HepG2 (cell line): ENCODE data around the gene RBM12. TPM values are rescaled to one million over a fixed set of nuclear protein-coding genes. Genes with fewer than 3 reads are reported as not detected.

ENCODE experiments used
- ASH2L ChIP-seq: fragments of 300-600, 200-600 bp; sonication (generic); IDR thresholded peaks from 2 replicates; pipeline ENCODE4 v1.7.0; 2017; ENCODE audit warnings: low read depth, mild to moderate bottlenecking, moderate library complexity, mixed read lengths, low read length; ENCODE audit not compliant: insufficient read length
- EHMT2 ChIP-seq: fragments of 200-600 bp; sonication (generic); IDR thresholded peaks from 2 replicates; pipeline ENCODE4 v1.7.0; 2017; ENCODE audit warnings: antibody characterized with exemption, low read depth, low read length, borderline replicate concordance
- FOXA3 ChIP-seq: IDR thresholded peaks from 2 replicates; pipeline ENCODE4 v1.6.1; 2016; ENCODE audit warnings: missing genetic modification reagents, missing compliant biosample characterization
- GABPA ChIP-seq, 2 experiments: IDR thresholded peaks; 2 replicates each; pipeline ENCODE4 v1.6.1; 2011 to 2016; ENCODE audit warnings: low read depth in 2 of 2, low read length in 1 of 2, missing biosample characterization in 1 of 2, missing genetic modification characterization in 1 of 2
- HMG20A ChIP-seq: IDR thresholded peaks from 2 replicates; pipeline ENCODE4 v1.6.1; 2016; ENCODE audit warnings: borderline replicate concordance
- IRF2 ChIP-seq: IDR thresholded peaks from 2 replicates; pipeline ENCODE4 v1.6.1; 2018; ENCODE audit warnings: missing genetic modification reagents, missing compliant biosample characterization
- KMT2B ChIP-seq: IDR thresholded peaks from 2 replicates; pipeline ENCODE4 v1.6.1; 2016; ENCODE audit warnings: missing genetic modification reagents, missing compliant biosample characterization
- MEIS1 ChIP-seq: sonication (generic); formaldehyde crosslinking; IDR thresholded peaks from 2 replicates; pipeline ENCODE4 v1.9.0; 2021; ENCODE audit warnings: mild to moderate bottlenecking, missing genetic modification reagents, moderate library complexity, borderline replicate concordance
- NR2F6 ChIP-seq, 2 experiments: IDR thresholded peaks; 2 replicates each; pipeline ENCODE4 v1.6.1; 2016; ENCODE audit warnings: antibody characterized with exemption in 1 of 2, mild to moderate bottlenecking in 1 of 2
- PHB2 ChIP-seq: fragments of 450-650 bp; IDR thresholded peaks from 2 replicates; pipeline ENCODE4 v1.6.1; 2018; ENCODE audit not compliant: partially characterized antibody
- RELA ChIP-seq: sonication (generic); formaldehyde crosslinking; IDR thresholded peaks from 2 replicates; pipeline ENCODE4 v1.4.0; 2020; ENCODE audit warnings: missing genetic modification reagents
- SALL2 ChIP-seq: sonication (generic); formaldehyde crosslinking; IDR thresholded peaks from 2 replicates; pipeline ENCODE4 v1.8.1; 2023; ENCODE audit warnings: mild to moderate bottlenecking, missing genetic modification reagents, inconsistent platforms
- SKI ChIP-seq: fragments of 450-650 bp; IDR thresholded peaks from one replicate; pipeline ENCODE4 v1.6.1; 2018; ENCODE audit warnings: mild to moderate bottlenecking; ENCODE audit not compliant: partially characterized antibody
- TIGD3 ChIP-seq: sonication (generic); formaldehyde crosslinking; IDR thresholded peaks from 2 replicates; pipeline ENCODE4 v1.5.1; 2020; ENCODE audit warnings: mild to moderate bottlenecking, missing genetic modification reagents, borderline replicate concordance
- ZBTB25 ChIP-seq: IDR thresholded peaks from 2 replicates; pipeline ENCODE4 v1.6.1; 2018; ENCODE audit warnings: missing genetic modification reagents
- ZFP37 ChIP-seq: sonication (generic); formaldehyde crosslinking; IDR thresholded peaks from 2 replicates; pipeline ENCODE4 v1.4.0; 2020; ENCODE audit warnings: missing genetic modification reagents, borderline replicate concordance
- ZNF143 ChIP-seq: sonication (generic); formaldehyde crosslinking; IDR thresholded peaks from 2 replicates; pipeline ENCODE4 v1.4.0; 2020; ENCODE audit warnings: missing genetic modification reagents
- ZNF451 ChIP-seq: sonication (generic); formaldehyde crosslinking; IDR thresholded peaks from 2 replicates; pipeline ENCODE4 v1.5.0; 2020; ENCODE audit warnings: mild to moderate bottlenecking, missing genetic modification reagents
- ZNF557 ChIP-seq: sonication (generic); formaldehyde crosslinking; IDR thresholded peaks from 2 replicates; pipeline ENCODE4 v1.4.0; 2020; ENCODE audit warnings: missing genetic modification reagents
- ZNF710 ChIP-seq: sonication (generic); formaldehyde crosslinking; IDR thresholded peaks from 2 replicates; pipeline ENCODE4 v1.5.0; 2020; ENCODE audit warnings: mild to moderate bottlenecking, missing genetic modification reagents, borderline replicate concordance
- ZNF781 ChIP-seq: sonication (generic); formaldehyde crosslinking; IDR thresholded peaks from 2 replicates; pipeline ENCODE4 v1.5.1; 2020; ENCODE audit warnings: borderline replicate concordance, mild to moderate bottlenecking, missing genetic modification reagents; ENCODE audit errors: not compliant biosample characterization
- ZNF792 ChIP-seq: IDR thresholded peaks from 2 replicates; pipeline ENCODE4 v1.6.1; 2016
- ZNF800 ChIP-seq: sonication (generic); formaldehyde crosslinking; IDR thresholded peaks from 2 replicates; pipeline ENCODE4 v1.4.0; 2020; ENCODE audit warnings: missing genetic modification reagents
- ZSCAN30 ChIP-seq: sonication (generic); formaldehyde crosslinking; IDR thresholded peaks from 2 replicates; pipeline ENCODE4 v1.5.0; 2020; ENCODE audit warnings: mild to moderate bottlenecking, missing genetic modification reagents
- polyA plus RNA-seq, 8 experiments: library from polyadenylated mRNA; depleted of rRNA in 3 of 8; stranded (reverse) in 7 of 8; unstranded in 1 of 8; fragments of >200 nt; fragmentation: Illumina TruSeq in 4 of 8; extraction: Trizol in 4 of 8; gene quantifications; 2 replicates each; pipeline versions ENCODE4 v1.2.1 to v1.2.3, GENCODE V29; 2011 to 2016; ENCODE audit warnings: low read depth in 4 of 8, missing spikeins in 1 of 8, mixed read lengths in 1 of 8; ENCODE audit not compliant: insufficient read depth in 1 of 8
- total RNA-seq, 5 experiments: library from RNA; depleted of rRNA; stranded (reverse); fragments of >200 nt; fragmentation: Illumina TruSeq; extraction: Trizol; gene quantifications; 2 replicates each; pipeline ENCODE4 v1.2.3, GENCODE V29; 2016; ENCODE audit warnings: low read depth in 1 of 5

RBM12 gene
- total and polyA plus RNA-seq, 2 of the 13 experiments (the other 11 are each of a cell fraction or from before 2014, with no cell fraction given): 97.9 to 104 TPM

- peak; percentile 94 for TF ChIP-seq GABPA (IDR thresholded peaks at IDR 0.05; ENCODE audit: low read depth, low read length)
- peak; percentile 94 for TF ChIP-seq GABPA (CRISPR knock-in tag; IDR thresholded peaks at IDR 0.05; ENCODE audit: low read depth)
- peak; percentile 92; the same call in 1 of the 2 replicates for TF ChIP-seq MEIS1 (CRISPR knock-in tag)
- TF ChIP-seq NR2F6 (IDR thresholded peaks at IDR 0.05): no peak
- TF ChIP-seq NR2F6 (CRISPR knock-in tag; IDR thresholded peaks at IDR 0.05): peak; percentile 52; the same call in 1 of the 2 replicates
- TF ChIP-seq SKI: peak; percentile 53
- peak; percentile 97 for TF ChIP-seq ZNF710 (CRISPR knock-in tag)
- TF ChIP-seq SALL2 (CRISPR knock-in tag): peak; percentile 98
- TF ChIP-seq ZNF143: peak; percentile 74
- TF ChIP-seq EHMT2: no peak
- TF ChIP-seq ZNF800 (CRISPR knock-in tag): peak; percentile 86
- peak; percentile 99 for TF ChIP-seq ZBTB25 (CRISPR knock-in tag)
- TF ChIP-seq HMG20A (CRISPR knock-in tag): peak; percentile 8; the same call in 1 of the 2 replicates
- peak; percentile 92; the same call in 1 of the 2 replicates for TF ChIP-seq TIGD3 (CRISPR knock-in tag)
- peak; percentile 77 for TF ChIP-seq FOXA3
- TF ChIP-seq ASH2L: peak; percentile 99
- TF ChIP-seq ZFP37: peak; percentile 97
- peak; percentile 54; the same call in 1 of the 2 replicates for TF ChIP-seq RELA (CRISPR knock-in tag)
- peak; percentile 97 for TF ChIP-seq ZNF781 (CRISPR knock-in tag)
- TF ChIP-seq KMT2B (CRISPR knock-in tag): peak; percentile 100
- peak; percentile 99 for TF ChIP-seq ZNF792
- peak; percentile 76 for TF ChIP-seq ZNF557 (CRISPR knock-in tag)
- no peak for TF ChIP-seq ZSCAN30 (CRISPR knock-in tag)
- no peak for TF ChIP-seq PHB2
- peak; percentile 99 for TF ChIP-seq IRF2 (CRISPR knock-in tag)
- TF ChIP-seq ZNF451 (CRISPR knock-in tag): no peak; the same call in none of the 2 replicates
Measured at GRCh38 chr20:35699127-35699956, 34.6 kb upstream of the RBM12 start, which contains the start of the genes NFS1 and ROMO1 (continued).
